Activated CD4-positive, alpha-beta memory T cell treated with anti-CD3 and anti-CD28 coated beads, Interleukin-2, amount 10 ng/mL, durations not matched to agents 7 days and 5 days (primary cell): ENCODE measurements around the gene DOK6. TPM values are rescaled to one million over a fixed set of nuclear protein-coding genes. Genes with fewer than 3 reads are reported as not detected.

Source experiments
- CTCF ChIA-PET: fragments of 350-600 bp; sonication (Branson Sonifier 250); formaldehyde crosslinking; loops from one replicate; lab custom pipeline; 2021; ENCODE audit warnings: antibody characterized with exemption, inconsistent platforms; lab: Charles Lee
- POLR2A ChIA-PET: fragments of 350-600 bp; sonication (Branson Sonifier 250); formaldehyde crosslinking; loops from one replicate; lab custom pipeline; 2021; ENCODE audit warnings: antibody characterized with exemption; lab: Charles Lee
- DNase-seq: peaks from one replicate; pipeline ENCODE4 v3.0.0-alpha.2; 2020
- H3K27ac Mint-ChIP-seq: one replicate; pipeline ENCODE4 v1.8.0; 2021; ENCODE audit warnings: mild to moderate bottlenecking, mixed read lengths
- H3K27me3 Mint-ChIP-seq: one replicate; pipeline ENCODE4 v1.8.0; 2021; ENCODE audit warnings: mixed read lengths
- H3K36me3 Mint-ChIP-seq: one replicate; pipeline ENCODE4 v1.8.0; 2021; ENCODE audit warnings: low read depth, mixed read lengths
- H3K4me1 Mint-ChIP-seq: one replicate; pipeline ENCODE4 v1.8.0; 2021; ENCODE audit warnings: mixed read lengths
- H3K4me3 Mint-ChIP-seq: one replicate; pipeline ENCODE4 v1.8.0; 2021; ENCODE audit warnings: mild to moderate bottlenecking, mixed read lengths
- H3K9me3 Mint-ChIP-seq: one replicate; pipeline ENCODE4 v1.8.0; 2021; ENCODE audit warnings: mixed read lengths
- total RNA-seq, 2 experiments: library from RNA; stranded (reverse); gene quantifications; one replicate each; pipeline ENCODE4 v1.2.3, GENCODE V29; 2021

The DOK6 gene
- total RNA-seq, 2 experiments from 2014 or later = not detected

- H3K4me3 Mint-ChIP-seq = no peak overlapping the region
- ChIA-PET CTCF (no interaction called here), POLR2A (no interaction called here)
- no peak overlapping the region for H3K27ac Mint-ChIP-seq
- H3K36me3 Mint-ChIP-seq = no peaks in the 10 kb centered on the region
- DNase-seq = no peak
- peaks cover 2% of the 10 kb centered on the region for H3K27me3 Mint-ChIP-seq
- H3K4me1 Mint-ChIP-seq = no peaks in the 10 kb centered on the region
- peaks cover 2% of the 10 kb centered on the region for H3K9me3 Mint-ChIP-seq
Observed at GRCh38 chr18:69697689-69698088, 297.0 kb downstream of the DOK6 start.

GRCh38 chr18:69701305-69701704 lies 300.6 kb downstream of the DOK6 start:
- ChIA-PET CTCF (no interaction called here), POLR2A (no interaction called here)
- Mint-ChIP-seq H3K4me3 (no peak overlapping the region), H3K9me3 (no peaks in the 10 kb centered on the region), H3K27me3 (no peaks in the 10 kb centered on the region), H3K36me3 (no peaks in the 10 kb centered on the region), H3K27ac (no peak overlapping the region), H3K4me1 (no peaks in the 10 kb centered on the region)
- DNase-seq = no peak

- H3K4me3 Mint-ChIP-seq = no peak overlapping the region
- no peak overlapping the region for H3K27ac Mint-ChIP-seq
- H3K36me3 Mint-ChIP-seq = no peaks in the 10 kb centered on the region
- no peaks in the 10 kb centered on the region for H3K27me3 Mint-ChIP-seq
- CTCF ChIA-PET = no interaction called here
- H3K9me3 Mint-ChIP-seq = no peaks in the 10 kb centered on the region
- POLR2A ChIA-PET = no interaction called here
- no peak for DNase-seq
- no peaks in the 10 kb centered on the region for H3K4me1 Mint-ChIP-seq
Observed at GRCh38 chr18:69703461-69703860, 302.8 kb downstream of the DOK6 start.

- CTCF ChIA-PET = no interaction called here
- Mint-ChIP-seq H3K27me3 (no peaks in the 10 kb centered on the region), H3K36me3 (no peaks in the 10 kb centered on the region), H3K4me1 (no peaks in the 10 kb centered on the region), H3K9me3 (no peaks in the 10 kb centered on the region), H3K4me3 (no peak overlapping the region), H3K27ac (no peak overlapping the region)
- no peak for DNase-seq
- POLR2A ChIA-PET = no interaction called here
Observed at GRCh38 chr18:69705987-69706386, 305.3 kb downstream of the DOK6 start.

GRCh38 chr18:69708844-69709243 lies 308.2 kb downstream of the DOK6 start:
- no peaks in the 10 kb centered on the region for H3K9me3 Mint-ChIP-seq
- CTCF ChIA-PET = no interaction called here
- no peak for DNase-seq
- no peak overlapping the region for H3K27ac Mint-ChIP-seq
- no peaks in the 10 kb centered on the region for H3K4me1 Mint-ChIP-seq
- no peaks in the 10 kb centered on the region for H3K36me3 Mint-ChIP-seq
- no peak overlapping the region for H3K4me3 Mint-ChIP-seq
- H3K27me3 Mint-ChIP-seq = no peaks in the 10 kb centered on the region
- POLR2A ChIA-PET = no interaction called here

GRCh38 chr18:69715191-69715795 lies 314.6 kb downstream of the DOK6 start:
- DNase-seq = no peak
- ChIA-PET CTCF (interaction anchor here (0.5 kb wide), 1 partner anchor 282 kb away, joined by 3 read pairs; no protein-coding TSS in a partner anchor), POLR2A (no interaction called here)
- peaks cover 5% of the 10 kb centered on the region for H3K36me3 Mint-ChIP-seq
- no peaks in the 10 kb centered on the region for H3K27me3 Mint-ChIP-seq
- H3K4me1 Mint-ChIP-seq = no peaks in the 10 kb centered on the region
- no peak overlapping the region for H3K4me3 Mint-ChIP-seq
- peaks cover 21% of the 10 kb centered on the region for H3K9me3 Mint-ChIP-seq
- H3K27ac Mint-ChIP-seq = no peak overlapping the region

GRCh38 chr18:69717586-69717985 lies 316.9 kb downstream of the DOK6 start:
- no peak overlapping the region for H3K4me3 Mint-ChIP-seq
- CTCF ChIA-PET = no interaction called here
- peaks cover 5% of the 10 kb centered on the region for H3K36me3 Mint-ChIP-seq
- no peaks in the 10 kb centered on the region for H3K27me3 Mint-ChIP-seq
- H3K9me3 Mint-ChIP-seq = peaks cover 21% of the 10 kb centered on the region
- no peaks in the 10 kb centered on the region for H3K4me1 Mint-ChIP-seq
- no peak for DNase-seq
- H3K27ac Mint-ChIP-seq = no peak overlapping the region
- POLR2A ChIA-PET = no interaction called here

- DNase-seq = no peak
- POLR2A ChIA-PET = no interaction called here
- H3K36me3 Mint-ChIP-seq = peaks cover 5% of the 10 kb centered on the region
- no peak overlapping the region for H3K4me3 Mint-ChIP-seq
- no peaks in the 10 kb centered on the region for H3K4me1 Mint-ChIP-seq
- CTCF ChIA-PET = no interaction called here
- no peaks in the 10 kb centered on the region for H3K27me3 Mint-ChIP-seq
- H3K9me3 Mint-ChIP-seq = peaks cover 21% of the 10 kb centered on the region
- H3K27ac Mint-ChIP-seq = no peak overlapping the region
Observed at GRCh38 chr18:69718912-69719547, 318.3 kb downstream of the DOK6 start.

- H3K4me3 Mint-ChIP-seq = no peak overlapping the region
- ChIA-PET CTCF (no interaction called here), POLR2A (interaction anchor here (0.6 kb wide), 1 partner anchor 238 kb away, joined by 3 read pairs; no protein-coding TSS in a partner anchor)
- peaks cover 21% of the 10 kb centered on the region for H3K9me3 Mint-ChIP-seq
- H3K36me3 Mint-ChIP-seq = peaks cover 5% of the 10 kb centered on the region
- H3K4me1 Mint-ChIP-seq = no peaks in the 10 kb centered on the region
- H3K27me3 Mint-ChIP-seq = no peaks in the 10 kb centered on the region
- no peak for DNase-seq
- H3K27ac Mint-ChIP-seq = no peak overlapping the region
Observed at GRCh38 chr18:69720422-69720821, 319.7 kb downstream of the DOK6 start.

- Mint-ChIP-seq H3K4me3 (no peak overlapping the region), H3K27me3 (no peaks in the 10 kb centered on the region), H3K4me1 (no peaks in the 10 kb centered on the region), H3K27ac (no peak overlapping the region), H3K9me3 (peaks cover 10% of the 10 kb centered on the region), H3K36me3 (peaks cover 5% of the 10 kb centered on the region)
- CTCF ChIA-PET = no interaction called here
- DNase-seq = no peak
- POLR2A ChIA-PET = no interaction called here
Observed at GRCh38 chr18:69723434-69723833, 322.7 kb downstream of the DOK6 start.

GRCh38 chr18:69725009-69725408 lies 324.3 kb downstream of the DOK6 start:
- no peaks in the 10 kb centered on the region for H3K27me3 Mint-ChIP-seq
- CTCF ChIA-PET = no interaction called here
- no peaks in the 10 kb centered on the region for H3K4me1 Mint-ChIP-seq
- DNase-seq = no peak
- H3K27ac Mint-ChIP-seq = no peak overlapping the region
- H3K9me3 Mint-ChIP-seq = no peaks in the 10 kb centered on the region
- no peaks in the 10 kb centered on the region for H3K36me3 Mint-ChIP-seq
- H3K4me3 Mint-ChIP-seq = no peak overlapping the region
- POLR2A ChIA-PET = no interaction called here

GRCh38 chr18:69725855-69726508 lies 325.3 kb downstream of the DOK6 start:
- Mint-ChIP-seq H3K4me1 (no peaks in the 10 kb centered on the region), H3K4me3 (no peak overlapping the region), H3K9me3 (no peaks in the 10 kb centered on the region), H3K27me3 (no peaks in the 10 kb centered on the region), H3K36me3 (no peaks in the 10 kb centered on the region), H3K27ac (no peak overlapping the region)
- ChIA-PET POLR2A (no interaction called here), CTCF (no interaction called here)
- no peak for DNase-seq

GRCh38 chr18:69727912-69728572 lies 327.4 kb downstream of the DOK6 start:
- no peak overlapping the region for H3K27ac Mint-ChIP-seq
- no peaks in the 10 kb centered on the region for H3K36me3 Mint-ChIP-seq
- H3K27me3 Mint-ChIP-seq = no peaks in the 10 kb centered on the region
- no peak for DNase-seq
- POLR2A ChIA-PET = no interaction called here
- no peaks in the 10 kb centered on the region for H3K9me3 Mint-ChIP-seq
- no peaks in the 10 kb centered on the region for H3K4me1 Mint-ChIP-seq
- H3K4me3 Mint-ChIP-seq = no peak overlapping the region
- CTCF ChIA-PET = interaction anchor here (0.7 kb wide), 1 partner anchor 405 kb away, joined by 4 read pairs; no protein-coding TSS in a partner anchor
